ENCODE measurements around the gene ABLIM2.

- TF ChIP-seq CTCF (IDR thresholded peaks at IDR 0.05) (no peak), POLR2A (IDR thresholded peaks at IDR 0.05) (no peak)
Observed at GRCh38 chr4:8126523-8126922, 32.1 kb downstream of the ABLIM2 start.

All from lower leg skin (tissue), 3 donors.